Stimulated activated CD8-positive, alpha-beta memory T cell treated with anti-CD3 and anti-CD28 coated beads, Interleukin-7, amount 100 ng/mL, for 24 hours (primary cell): Measurements from ENCODE around the gene RDH11.
"Not testable (repeated sequence)": the region's sequence is repeated elsewhere in the genome, so short reads cannot be mapped to it uniquely, and the experiment has no call there.

Source experiments
- DNase-seq: peaks from one replicate; pipeline ENCODE4 v3.0.0-alpha.2; 2020; ENCODE audit warnings: low read depth

Gene RDH11

DNA sequence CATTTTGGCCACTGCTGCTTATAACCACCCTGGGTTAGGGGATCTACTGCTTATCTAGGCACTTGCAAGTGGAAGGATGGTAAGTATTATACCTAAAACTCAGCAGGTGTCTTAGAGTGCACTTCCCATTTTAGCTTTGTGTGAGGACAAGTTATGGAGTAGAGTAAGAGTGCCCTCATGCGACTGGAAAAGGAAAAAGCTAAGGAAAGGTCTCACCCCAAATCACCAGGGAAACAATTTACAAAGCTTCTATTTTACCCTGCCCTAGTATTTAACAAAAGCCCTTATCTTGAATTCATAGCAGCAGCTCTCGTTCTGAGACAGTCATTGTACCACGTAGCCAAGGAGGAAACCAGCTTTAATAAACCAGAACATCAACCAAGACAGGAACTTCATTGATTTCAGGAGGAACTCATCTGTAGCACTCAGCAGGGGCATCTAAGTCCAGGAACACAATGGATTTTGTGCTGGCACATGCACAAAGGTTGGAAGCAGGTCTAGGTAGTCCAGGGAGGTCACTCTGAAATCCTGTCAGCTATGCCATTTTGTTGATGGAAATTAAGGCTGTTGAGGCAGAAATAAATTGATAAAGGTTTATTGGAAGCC lies 9.0 kb upstream of the RDH11 start:
- no peak for DNase-seq

- no peak for DNase-seq
Measured at GRCh38 chr14:67703997-67704396, 8.4 kb upstream of the RDH11 start.

- DNase-seq, result not testable (repeated sequence)
Measured at GRCh38 chr14:67701492-67701891, 5.9 kb upstream of the RDH11 start, which contains the start of gene RDH12. RDH12 (plus strand) TSS chr14:67701886; CDS start chr14:67722643, 20,757 bp downstream.

- DNase-seq, result no peak
Measured at GRCh38 chr14:67698179-67698578, 2.6 kb upstream of the RDH11 start.

- DNase-seq, result no peak
Measured at GRCh38 chr14:67697006-67697405, 1.4 kb upstream of the RDH11 start.

DNA sequence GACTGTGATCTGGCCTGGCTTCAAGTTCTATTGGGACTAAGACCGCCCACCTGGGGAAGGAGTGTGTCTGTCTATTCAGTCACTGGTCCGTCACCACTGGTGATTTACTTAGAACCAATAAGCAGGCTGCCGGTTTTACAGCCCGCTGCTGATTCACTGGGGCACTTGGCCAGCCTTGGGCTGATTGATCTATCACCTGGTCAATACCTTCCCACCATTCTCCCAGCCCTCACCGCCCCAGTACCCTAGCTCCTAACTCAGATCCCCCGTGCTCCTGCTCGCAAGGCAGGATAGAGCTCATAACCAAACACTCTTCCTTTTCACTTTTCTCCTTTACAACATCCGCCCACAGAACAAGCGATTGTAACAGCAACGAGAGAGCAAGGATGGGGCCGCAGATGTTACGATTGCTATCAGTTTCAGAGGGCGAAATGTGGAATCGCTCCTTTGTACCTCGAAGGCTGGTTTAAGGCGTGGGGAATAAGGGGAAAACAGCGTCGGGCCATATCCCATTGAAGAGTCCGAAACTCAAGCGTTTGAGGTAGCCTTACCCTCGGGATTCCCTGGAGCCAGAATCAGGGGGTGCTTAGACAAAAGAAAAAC lies 672 bp downstream of the RDH11 start:
- DNase-seq, result peak; percentile 45

- no peak for DNase-seq
Measured at GRCh38 chr14:67690011-67690410, 5.6 kb downstream of the RDH11 start.

DNA sequence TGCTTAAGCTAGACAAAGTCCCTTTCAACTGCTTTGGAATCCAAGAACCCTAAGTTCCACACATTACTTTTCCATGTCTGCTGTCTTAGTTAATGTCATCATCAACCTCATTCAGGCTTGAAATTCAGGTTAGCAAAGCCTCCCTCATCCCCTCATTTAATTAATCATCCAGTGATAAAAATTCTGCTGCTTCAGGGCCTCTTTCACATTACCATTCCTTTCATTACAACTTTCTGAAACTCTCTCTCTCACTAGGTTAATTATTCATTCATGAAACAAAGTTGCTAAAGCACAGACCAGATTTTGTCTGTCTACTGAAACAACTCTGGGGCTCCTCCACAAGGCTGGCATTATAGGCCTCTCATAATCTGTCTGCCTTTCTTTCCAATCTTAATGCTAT lies 11.7 kb downstream of the RDH11 start:
- no peak for DNase-seq

- DNase-seq, result no peak
Measured at GRCh38 chr14:67680941-67681340, 14.6 kb downstream of the RDH11 start.

DNA sequence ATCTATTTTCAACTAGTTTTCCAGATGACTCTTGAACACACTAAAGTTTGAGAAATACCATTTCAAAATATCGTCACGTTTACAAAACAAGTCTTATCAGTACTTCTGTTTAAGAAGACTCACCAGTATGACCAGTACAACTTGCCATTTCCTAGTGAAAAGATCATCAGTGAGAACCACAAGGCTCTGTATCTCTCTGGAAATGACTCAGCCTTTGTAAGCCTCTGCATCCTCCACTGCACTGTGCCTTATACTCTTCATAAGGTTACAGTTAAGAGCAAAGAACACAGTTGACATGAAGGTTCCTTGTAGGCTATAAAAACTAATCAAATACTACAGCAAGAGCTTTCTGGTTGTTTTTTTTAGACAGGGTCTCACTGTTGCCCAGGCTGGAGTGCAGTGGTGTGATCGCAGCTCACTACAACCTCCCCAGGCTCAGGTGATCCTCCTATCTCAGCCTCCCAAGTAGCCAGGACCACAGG lies 15.4 kb downstream of the RDH11 start:
- DNase-seq, result no peak

GRCh38 chr14:67679006-67679405 lies 16.6 kb downstream of the RDH11 start:
- DNase-seq, result no peak

GRCh38 chr14:67675219-67675582 lies 20.4 kb downstream of the RDH11 start:
- no peak for DNase-seq

DNA sequence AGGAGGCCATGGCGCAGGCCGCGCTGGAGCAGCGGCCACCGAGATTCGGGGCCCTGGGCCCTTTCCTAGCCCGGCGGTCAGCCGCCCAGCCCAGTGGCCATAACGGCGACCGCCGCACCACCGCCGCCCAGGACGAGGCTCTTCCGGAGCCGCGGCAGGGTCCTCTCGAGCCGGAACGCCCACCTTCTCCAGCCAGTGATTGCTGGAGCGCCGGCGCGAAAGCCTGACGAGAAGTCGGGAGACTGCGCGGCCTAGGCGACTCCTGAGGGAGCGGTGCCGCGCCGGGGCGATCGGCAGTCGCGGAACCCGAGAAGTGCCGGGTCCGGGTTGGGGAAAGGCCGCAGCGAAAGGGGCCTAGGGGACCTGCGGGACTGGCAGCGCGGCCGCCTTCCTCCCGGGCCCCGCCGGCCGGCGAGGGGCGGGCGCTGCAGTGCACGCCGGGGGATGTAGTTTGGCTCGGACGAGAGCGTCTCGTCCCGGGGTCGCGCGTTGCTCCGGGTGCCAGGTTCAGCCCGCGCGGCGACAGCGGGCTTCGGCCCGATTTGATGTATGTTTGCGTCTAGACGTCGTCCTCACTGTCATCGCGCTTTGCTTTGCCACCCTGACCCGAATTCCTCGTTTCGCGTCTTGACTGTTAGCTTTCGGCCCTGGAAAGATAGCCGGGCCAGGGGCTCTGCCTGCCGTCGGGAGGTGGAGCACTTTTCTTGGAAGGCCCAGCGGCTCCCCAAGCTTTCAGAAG lies 20.9 kb downstream of the RDH11 start, which contains the start of gene VTI1B:
TSS of gene VTI1B (minus strand) at position 153 of the 739 bp plus-strand sequence. CDS start at position 10, 143 bp downstream.
- peak; percentile 37 for DNase-seq

- peak; percentile 11 for DNase-seq
Measured at GRCh38 chr14:67674139-67674479, 21.5 kb downstream of the RDH11 start.

DNA sequence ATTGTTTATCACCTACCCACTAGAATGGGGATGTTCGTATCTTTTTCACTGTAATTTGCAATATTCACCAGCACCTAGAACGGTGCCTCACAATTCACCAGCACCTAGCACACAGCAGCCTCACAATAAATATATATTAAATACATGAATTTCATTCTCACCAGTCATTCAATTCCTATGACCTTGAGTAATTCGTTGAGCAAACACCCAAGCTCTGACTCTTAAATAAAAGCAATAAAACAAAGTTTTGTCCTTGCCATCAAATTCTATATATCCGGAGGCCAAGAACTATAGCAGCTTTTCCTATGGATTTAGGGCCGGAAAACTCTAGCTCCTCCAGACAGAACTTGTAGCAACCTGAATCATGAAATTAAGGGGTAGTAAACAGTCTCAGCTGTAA lies 22.1 kb downstream of the RDH11 start:
- DNase-seq, result no peak

- no peak for DNase-seq
Measured at GRCh38 chr14:67668559-67668958, 27.0 kb downstream of the RDH11 start.

DNA sequence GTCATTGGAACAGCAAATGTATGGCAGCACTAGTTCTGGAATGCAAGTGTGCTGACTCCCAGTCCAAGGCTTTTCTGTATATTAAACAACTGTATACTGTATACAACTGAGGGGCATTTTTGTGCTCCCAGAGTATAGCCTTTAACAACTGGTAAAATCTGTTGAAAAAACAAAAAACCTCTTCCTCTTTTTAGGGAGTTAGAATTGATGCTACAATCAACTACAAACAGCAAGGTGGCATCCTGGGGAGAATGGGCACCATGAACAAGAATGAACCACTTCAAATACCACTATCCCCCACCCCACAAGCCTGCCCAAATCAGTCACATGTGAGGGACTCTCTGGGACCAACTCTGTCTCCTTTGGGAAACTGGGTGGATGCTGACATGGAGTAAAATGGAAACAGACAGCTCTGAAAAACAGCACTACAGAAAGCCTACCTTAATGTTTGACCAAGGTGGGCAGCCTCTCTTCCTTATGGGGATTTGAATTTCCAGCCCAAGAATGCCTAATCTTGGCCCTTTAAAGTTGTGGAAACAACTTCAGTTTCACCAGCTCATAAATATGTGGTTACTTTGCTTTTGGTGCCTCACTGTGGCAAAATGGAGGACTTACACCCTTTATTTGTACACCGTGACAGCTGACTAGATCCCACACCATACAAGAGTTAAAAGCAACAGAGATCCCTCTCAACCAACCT lies 28.7 kb downstream of the RDH11 start:
- no peak for DNase-seq

- no peak for DNase-seq
Measured at GRCh38 chr14:67665868-67666267, 29.7 kb downstream of the RDH11 start.

DNA sequence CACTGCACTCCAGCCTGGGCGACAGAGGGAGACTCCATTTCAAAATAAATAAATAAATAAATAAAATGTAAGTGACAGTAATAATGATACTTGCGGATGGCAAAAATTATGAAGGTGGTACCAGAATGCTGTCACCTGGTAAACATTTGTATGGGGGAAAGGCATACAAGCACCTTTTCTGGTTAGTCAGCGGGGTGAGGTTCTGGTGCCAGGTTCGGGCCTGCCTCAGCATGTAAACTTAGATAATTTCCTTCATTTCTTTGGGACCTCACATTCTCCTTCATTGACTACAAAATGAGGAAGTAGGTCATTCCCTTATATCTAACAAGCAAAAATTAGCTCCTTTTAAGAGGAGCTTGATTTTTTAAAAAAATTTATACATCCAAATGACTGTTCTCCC lies 31.9 kb downstream of the RDH11 start:
- DNase-seq, result no peak

GRCh38 chr14:67653651-67654280 lies 41.8 kb downstream of the RDH11 start:
- DNase-seq, result no peak

DNA sequence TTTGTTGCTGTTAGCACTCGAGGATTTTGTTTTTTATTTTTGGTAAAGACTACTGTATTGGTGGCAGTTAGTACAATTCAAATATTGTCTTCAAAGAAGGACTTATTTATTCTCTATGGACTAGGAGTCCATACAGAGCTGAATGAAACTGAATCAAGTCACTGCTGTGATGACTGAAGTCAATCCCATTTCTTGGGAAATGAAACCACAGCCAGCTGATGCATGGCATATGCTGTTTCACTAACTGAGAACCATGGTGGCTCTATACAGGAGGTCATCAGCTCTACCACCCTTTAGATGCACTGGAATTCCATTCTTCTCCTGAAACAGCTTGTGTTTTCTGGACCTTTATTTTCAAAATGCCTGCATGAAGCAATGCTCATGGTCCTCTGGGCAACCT lies 43.4 kb downstream of the RDH11 start:
- no peak for DNase-seq

DNA sequence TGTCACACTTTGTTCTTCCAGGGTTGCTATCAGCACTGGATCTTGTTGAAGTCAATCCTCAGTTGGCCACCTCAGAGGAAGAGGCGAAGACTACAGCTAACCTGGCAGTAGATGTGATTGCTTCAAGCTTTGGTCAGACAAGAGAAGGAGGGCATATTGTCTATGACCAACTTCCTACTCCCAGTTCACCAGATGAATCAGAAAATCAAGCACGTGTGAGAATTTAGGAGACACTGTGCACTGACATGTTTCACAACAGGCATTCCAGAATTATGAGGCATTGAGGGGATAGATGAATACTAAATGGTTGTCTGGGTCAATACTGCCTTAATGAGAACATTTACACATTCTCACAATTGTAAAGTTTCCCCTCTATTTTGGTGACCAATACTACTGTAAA lies 44.9 kb downstream of the RDH11 start:
- DNase-seq, result no peak
